ENCODE results near the gene OAS1. TPM values are rescaled to one million over a fixed set of nuclear protein-coding genes. Genes with fewer than 3 reads are reported as not detected.
"Not testable (repeated sequence)": the region's sequence is repeated elsewhere in the genome, so short reads cannot be mapped to it uniquely, and the experiment has no call there.

OAS1 gene
- polyA plus RNA-seq, 1 experiment, result 0.19 TPM

- Histone ChIP-seq H3K9me3 (ENCODE audit: control insufficient read depth, insufficient read depth, low read length) (no peaks in the 10 kb centered on the region), H3K27me3 (ENCODE audit: control insufficient read depth, insufficient read depth, low read length) (no peaks in the 10 kb centered on the region), H3K4me3 (ENCODE audit: low read depth, low read length) (no peak overlapping the region), H3K27ac (ENCODE audit: low read depth, low read length) (no peak overlapping the region)
- DNase-seq (ENCODE audit: low read depth, low spot score), result no peak
- POLR2A ChIA-PET, result no interaction called here
- no peak for TF ChIP-seq CTCF (IDR thresholded peaks at IDR 0.05; ENCODE audit: low read depth, low read length)
- CTCF ChIA-PET, result no interaction called here
Measured at GRCh38 chr12:112907415-112908157, 824 bp downstream of the OAS1 start.

DNA sequence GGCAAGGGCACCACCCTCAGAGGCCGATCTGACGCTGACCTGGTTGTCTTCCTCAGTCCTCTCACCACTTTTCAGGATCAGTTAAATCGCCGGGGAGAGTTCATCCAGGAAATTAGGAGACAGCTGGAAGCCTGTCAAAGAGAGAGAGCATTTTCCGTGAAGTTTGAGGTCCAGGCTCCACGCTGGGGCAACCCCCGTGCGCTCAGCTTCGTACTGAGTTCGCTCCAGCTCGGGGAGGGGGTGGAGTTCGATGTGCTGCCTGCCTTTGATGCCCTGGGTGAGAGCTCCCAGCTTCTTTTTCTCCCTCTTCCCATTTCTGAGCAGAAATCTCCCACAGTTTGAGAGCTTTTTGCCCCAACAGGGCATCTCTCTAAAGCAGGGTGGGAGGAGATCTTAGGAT is 1.8 kb downstream of the OAS1 start:
- ChIA-PET CTCF (no interaction called here), POLR2A (no interaction called here)
- DNase-seq (ENCODE audit: low read depth, low spot score), result no peak
- no peaks in the 10 kb centered on the region for H3K27me3 ChIP-seq (ENCODE audit: control insufficient read depth, insufficient read depth, low read length)
- H3K4me3 ChIP-seq (ENCODE audit: low read depth, low read length), result no peak overlapping the region
- H3K27ac ChIP-seq (ENCODE audit: low read depth, low read length), result no peak overlapping the region
- TF ChIP-seq CTCF (IDR thresholded peaks at IDR 0.05; ENCODE audit: low read depth, low read length), result no peak
- H3K9me3 ChIP-seq (ENCODE audit: control insufficient read depth, insufficient read depth, low read length), result no peaks in the 10 kb centered on the region

DNA sequence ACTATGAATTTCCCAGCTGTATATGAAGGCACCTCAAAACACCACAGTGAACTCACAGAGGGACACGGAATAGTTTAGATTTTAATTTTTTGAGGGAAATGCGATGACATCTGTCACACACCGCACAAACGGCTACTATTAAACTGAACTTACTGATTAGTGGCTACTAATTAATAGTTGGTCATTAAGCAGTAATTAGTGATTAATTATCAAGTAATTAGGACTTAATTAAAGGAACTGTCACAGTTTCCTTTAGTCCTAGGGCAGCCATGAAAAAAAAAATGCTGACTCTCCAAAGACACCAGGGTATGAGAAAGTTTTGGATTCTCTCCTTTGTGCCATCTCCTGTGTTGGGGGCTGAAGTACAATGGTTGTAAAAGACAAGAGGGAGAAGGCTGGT is 2.9 kb downstream of the OAS1 start:
- no peak for DNase-seq (ENCODE audit: low read depth, low spot score)
- H3K27me3 ChIP-seq (ENCODE audit: control insufficient read depth, insufficient read depth, low read length), result no peaks in the 10 kb centered on the region
- CTCF ChIA-PET, result no interaction called here
- TF ChIP-seq CTCF (IDR thresholded peaks at IDR 0.05; ENCODE audit: low read depth, low read length), result no peak
- H3K27ac ChIP-seq (ENCODE audit: low read depth, low read length), result no peak overlapping the region
- no peak overlapping the region for H3K4me3 ChIP-seq (ENCODE audit: low read depth, low read length)
- POLR2A ChIA-PET, result no interaction called here
- H3K9me3 ChIP-seq (ENCODE audit: control insufficient read depth, insufficient read depth, low read length), result no peaks in the 10 kb centered on the region

- DNase-seq (ENCODE audit: low read depth, low spot score), result no peak
- no peak for TF ChIP-seq CTCF (IDR thresholded peaks at IDR 0.05; ENCODE audit: low read depth, low read length)
- ChIA-PET POLR2A (no interaction called here), CTCF (interaction anchor here (0.6 kb wide), 1 partner anchor 124 kb away, joined by 3 read pairs; no protein-coding TSS in a partner anchor)
- no peaks in the 10 kb centered on the region for H3K9me3 ChIP-seq (ENCODE audit: control insufficient read depth, insufficient read depth, low read length)
- no peaks in the 10 kb centered on the region for H3K27me3 ChIP-seq (ENCODE audit: control insufficient read depth, insufficient read depth, low read length)
- no peak overlapping the region for H3K27ac ChIP-seq (ENCODE audit: low read depth, low read length)
- H3K4me3 ChIP-seq (ENCODE audit: low read depth, low read length), result no peak overlapping the region
Measured at GRCh38 chr12:112913038-112913688, 6.4 kb downstream of the OAS1 start.

DNA sequence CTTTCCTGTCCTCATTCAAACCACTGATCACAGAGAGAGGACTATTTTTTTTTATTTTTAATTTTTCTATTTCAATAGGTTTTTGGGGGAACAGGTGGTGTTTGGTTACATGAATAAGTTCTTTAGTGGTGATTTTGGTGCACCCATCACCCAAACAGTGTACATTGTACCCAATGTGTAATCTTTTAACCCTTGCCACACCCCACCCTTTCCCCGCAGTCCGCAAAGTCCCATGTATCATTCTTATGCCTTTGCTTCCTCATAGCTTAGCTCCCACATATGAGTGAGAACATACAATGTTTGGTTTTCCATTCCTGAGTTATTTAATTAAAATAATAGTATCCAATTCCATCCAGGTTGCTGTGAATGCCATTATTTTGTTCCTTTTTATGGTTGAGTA is 7.1 kb downstream of the OAS1 start:
- POLR2A ChIA-PET; H3K27ac ChIP-seq (ENCODE audit: low read depth, low read length); H3K9me3 ChIP-seq (ENCODE audit: control insufficient read depth, insufficient read depth, low read length); H3K27me3 ChIP-seq (ENCODE audit: control insufficient read depth, insufficient read depth, low read length); CTCF ChIA-PET; DNase-seq (ENCODE audit: low read depth, low spot score); H3K4me3 ChIP-seq (ENCODE audit: low read depth, low read length): not testable (repeated sequence)

All from AG04450 (cell line).